Endothelial cell (in vitro differentiated cells): Measurements from ENCODE around the gene ZNF554. TPM values are rescaled to one million over a fixed set of nuclear protein-coding genes. Genes with fewer than 3 reads are reported as not detected.

Experiments used
- DNase-seq: peaks from one replicate; pipeline ENCODE4 v3.0.0; 2021; ENCODE audit warnings: low spot score
- H3K27ac Mint-ChIP-seq: one replicate; pipeline ENCODE4 v1.8.0; 2021; ENCODE audit warnings: mixed read lengths, inconsistent platforms; ENCODE audit not compliant: unreplicated experiment
- H3K27me3 Mint-ChIP-seq: one replicate; pipeline ENCODE4 v1.8.0; 2021; ENCODE audit warnings: mild to moderate bottlenecking, moderate library complexity, mixed read lengths, inconsistent platforms; ENCODE audit not compliant: unreplicated experiment
- H3K36me3 Mint-ChIP-seq: one replicate; pipeline ENCODE4 v1.8.0; 2021; ENCODE audit warnings: mild to moderate bottlenecking, low read depth, mixed read lengths, inconsistent platforms; ENCODE audit not compliant: unreplicated experiment
- H3K4me1 Mint-ChIP-seq: one replicate; pipeline ENCODE4 v1.8.0; 2021; ENCODE audit warnings: mild to moderate bottlenecking, mixed read lengths, inconsistent platforms; ENCODE audit not compliant: unreplicated experiment
- H3K4me3 Mint-ChIP-seq: one replicate; pipeline ENCODE4 v1.8.0; 2021; ENCODE audit warnings: mild to moderate bottlenecking, mixed read lengths, inconsistent platforms; ENCODE audit not compliant: unreplicated experiment
- H3K9me3 Mint-ChIP-seq: one replicate; pipeline ENCODE4 v1.8.0; 2021; ENCODE audit warnings: mixed read lengths, inconsistent platforms; ENCODE audit not compliant: unreplicated experiment
- total RNA-seq: library from RNA; stranded (reverse); fragmentation: NEBNext Ultra II Directional; extraction: Animal tissue kit (Norgen Biotek cat#: 25700); gene quantifications from one replicate; pipeline ENCODE4 v1.2.1, GENCODE V29; 2021; ENCODE audit not compliant: unreplicated experiment
- TF ChIP-seq, protein P1 (sequence below): fragments of 200-600 bp; sonication (generic); IDR thresholded peaks from one replicate; pipeline ENCODE4 v1.5.0; 2021; ENCODE audit warnings: antibody characterized with exemption; ENCODE audit not compliant: unreplicated experiment

The ZNF554 gene
- total RNA-seq, 1 donor from 2014 or later = 9.0 TPM

DNA sequence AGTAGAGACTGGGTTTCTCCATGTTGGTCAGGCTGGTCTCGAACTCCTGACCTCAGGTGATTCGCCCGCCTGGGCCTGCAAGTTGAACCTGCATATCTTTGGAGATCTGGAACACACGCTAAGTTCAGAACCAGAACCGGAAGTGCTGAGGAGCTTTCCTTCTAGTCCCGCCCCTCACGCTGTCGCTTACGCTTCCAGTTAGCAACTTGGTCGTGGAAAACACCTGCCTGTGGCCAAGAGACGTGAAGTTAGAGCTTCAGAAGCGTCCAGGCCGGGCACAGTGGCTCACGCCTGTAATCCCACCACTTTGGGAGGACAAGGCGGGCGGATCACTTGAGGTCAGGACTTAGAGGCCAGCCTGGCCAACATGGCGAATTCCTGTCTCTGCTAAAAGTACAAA, 66.1 kb downstream of the ZNF554 start:
- TF ChIP-seq, protein P1, sequence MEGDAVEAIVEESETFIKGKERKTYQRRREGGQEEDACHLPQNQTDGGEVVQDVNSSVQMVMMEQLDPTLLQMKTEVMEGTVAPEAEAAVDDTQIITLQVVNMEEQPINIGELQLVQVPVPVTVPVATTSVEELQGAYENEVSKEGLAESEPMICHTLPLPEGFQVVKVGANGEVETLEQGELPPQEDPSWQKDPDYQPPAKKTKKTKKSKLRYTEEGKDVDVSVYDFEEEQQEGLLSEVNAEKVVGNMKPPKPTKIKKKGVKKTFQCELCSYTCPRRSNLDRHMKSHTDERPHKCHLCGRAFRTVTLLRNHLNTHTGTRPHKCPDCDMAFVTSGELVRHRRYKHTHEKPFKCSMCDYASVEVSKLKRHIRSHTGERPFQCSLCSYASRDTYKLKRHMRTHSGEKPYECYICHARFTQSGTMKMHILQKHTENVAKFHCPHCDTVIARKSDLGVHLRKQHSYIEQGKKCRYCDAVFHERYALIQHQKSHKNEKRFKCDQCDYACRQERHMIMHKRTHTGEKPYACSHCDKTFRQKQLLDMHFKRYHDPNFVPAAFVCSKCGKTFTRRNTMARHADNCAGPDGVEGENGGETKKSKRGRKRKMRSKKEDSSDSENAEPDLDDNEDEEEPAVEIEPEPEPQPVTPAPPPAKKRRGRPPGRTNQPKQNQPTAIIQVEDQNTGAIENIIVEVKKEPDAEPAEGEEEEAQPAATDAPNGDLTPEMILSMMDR = no peak
- H3K27me3 Mint-ChIP-seq = no peaks in the 10 kb centered on the region
- no peak overlapping the region for H3K4me3 Mint-ChIP-seq
- H3K36me3 Mint-ChIP-seq = peaks cover 3% of the 10 kb centered on the region
- DNase-seq = no peak
- H3K4me1 Mint-ChIP-seq = no peaks in the 10 kb centered on the region
- no peaks in the 10 kb centered on the region for H3K9me3 Mint-ChIP-seq
- H3K27ac Mint-ChIP-seq = no peak overlapping the region

Other genes starting within 250 kb of the ZNF554 start
- gene GNG7, start 117.2 kb upstream of the ZNF554 start, total RNA-seq = 7.7 TPM
- 0.82 TPM for gene DIRAS1, start 98.5 kb upstream of the ZNF554 start, total RNA-seq
- 28.7 TPM for gene SLC39A3, start 79.9 kb upstream of the ZNF554 start, total RNA-seq
- gene SGTA, start 36.6 kb upstream of the ZNF554 start, total RNA-seq = 60.4 TPM
- 56.8 TPM for gene THOP1, start 34.4 kb upstream of the ZNF554 start, total RNA-seq
- gene ZNF555, start 21.6 kb downstream of the ZNF554 start, total RNA-seq = 13.9 TPM
- not detected for gene ZNF556, start 47.5 kb downstream of the ZNF554 start, total RNA-seq
- gene ZNF57, start 81.1 kb downstream of the ZNF554 start, total RNA-seq = 2.2 TPM
- gene ZNF77, start 125.1 kb downstream of the ZNF554 start, total RNA-seq = 5.5 TPM
- gene TLE6, start 157.7 kb downstream of the ZNF554 start, total RNA-seq = 0.59 TPM
- gene TLE2, start 209.4 kb downstream of the ZNF554 start, total RNA-seq = 5.7 TPM
- gene TLE5, start 242.6 kb downstream of the ZNF554 start, total RNA-seq = 343 TPM